ENCODE data around the gene MRPS11.
"Not testable (repeated sequence)": the region's sequence is repeated elsewhere in the genome, so short reads cannot be mapped to it uniquely, and the experiment has no call there.

The MRPS11 gene

DNA sequence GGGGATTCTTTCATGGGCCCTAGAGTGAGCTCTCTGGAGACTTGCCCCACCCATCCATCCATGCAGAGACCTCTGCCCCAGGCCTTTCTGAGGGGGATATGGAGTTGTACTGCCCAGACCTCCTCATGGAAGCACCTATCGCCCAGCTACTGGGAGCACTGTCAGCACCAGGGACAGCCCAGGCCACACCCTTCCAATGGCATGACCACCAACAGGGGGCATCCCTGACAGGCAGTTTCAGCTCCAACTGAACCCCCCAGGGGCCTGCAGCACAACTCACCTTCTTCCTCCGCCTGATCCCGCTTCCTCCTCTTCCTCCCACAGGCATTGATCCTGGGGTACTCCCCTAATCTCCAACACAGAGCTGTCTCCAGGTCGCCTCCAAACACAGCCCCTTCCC, 21.8 kb downstream of the MRPS11 start:
- no peak for DNase-seq (ENCODE audit: low read depth in 3 of 3, low spot score in 1 of 3)

DNA sequence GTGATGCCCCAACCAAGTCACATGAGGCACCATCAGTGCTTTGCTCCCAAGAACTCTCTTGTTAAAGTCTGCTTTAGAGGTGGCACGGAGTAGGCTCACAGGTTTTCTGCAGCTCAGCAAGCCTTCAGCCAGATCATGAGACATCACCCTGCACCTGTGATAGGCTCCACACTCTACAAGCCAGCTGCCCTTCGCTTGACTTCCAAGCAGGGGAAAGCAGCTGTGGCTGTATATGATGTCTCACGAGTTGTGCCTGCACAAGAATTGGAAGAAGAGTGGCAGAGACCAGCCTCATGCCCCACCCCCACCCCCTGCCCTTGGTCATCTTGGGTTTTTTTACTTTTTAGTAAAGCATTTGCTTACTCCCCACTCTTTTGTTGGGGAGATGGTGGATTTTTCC, 22.5 kb downstream of the MRPS11 start:
- no peak for DNase-seq (ENCODE audit: low read depth in 3 of 3, low spot score in 1 of 3)

DNA sequence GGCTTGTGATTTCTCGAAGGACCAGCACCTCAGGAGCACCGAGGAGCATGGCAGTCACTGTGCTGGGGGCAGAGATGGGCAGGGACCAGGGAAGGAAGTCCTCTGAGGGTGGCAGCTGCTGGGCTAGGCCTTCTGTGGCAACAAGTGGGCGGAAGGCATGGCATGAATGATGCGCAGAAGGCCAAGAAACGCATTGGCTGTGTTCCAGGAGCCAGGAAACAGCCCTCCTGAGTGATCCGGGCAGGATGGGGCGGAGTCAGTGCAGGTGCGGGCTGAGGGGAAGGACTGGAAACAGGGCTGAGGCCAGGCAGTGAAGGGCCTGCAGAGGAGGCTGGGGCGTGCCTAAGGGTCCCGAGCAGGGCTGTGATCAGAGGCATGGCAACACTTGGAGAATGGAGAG, 23.6 kb downstream of the MRPS11 start:
- no peak for DNase-seq (ENCODE audit: low read depth in 3 of 3, low spot score in 1 of 3)

DNA sequence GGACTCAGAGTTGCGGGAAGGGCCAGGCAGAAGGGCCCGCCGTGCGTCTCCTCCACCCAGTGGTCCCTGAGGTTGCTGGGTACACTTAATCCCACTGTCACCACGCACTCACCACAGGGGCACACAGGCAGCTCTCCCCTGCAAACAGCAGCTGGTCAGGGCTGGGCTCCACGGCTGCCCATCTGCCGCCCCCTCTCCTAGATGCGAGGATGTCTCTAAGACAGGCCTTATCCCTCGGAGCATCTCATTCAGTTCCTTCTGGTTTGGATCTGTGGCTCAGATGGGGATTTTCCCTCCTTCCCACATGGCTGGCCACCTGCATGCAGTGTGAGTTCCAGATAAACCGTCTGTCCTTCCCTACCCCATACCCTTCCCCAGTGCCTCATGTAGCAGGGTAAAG, 26.3 kb downstream of the MRPS11 start:
- DNase-seq (ENCODE audit: low read depth in 3 of 3, low spot score in 1 of 3) = no peak

DNA sequence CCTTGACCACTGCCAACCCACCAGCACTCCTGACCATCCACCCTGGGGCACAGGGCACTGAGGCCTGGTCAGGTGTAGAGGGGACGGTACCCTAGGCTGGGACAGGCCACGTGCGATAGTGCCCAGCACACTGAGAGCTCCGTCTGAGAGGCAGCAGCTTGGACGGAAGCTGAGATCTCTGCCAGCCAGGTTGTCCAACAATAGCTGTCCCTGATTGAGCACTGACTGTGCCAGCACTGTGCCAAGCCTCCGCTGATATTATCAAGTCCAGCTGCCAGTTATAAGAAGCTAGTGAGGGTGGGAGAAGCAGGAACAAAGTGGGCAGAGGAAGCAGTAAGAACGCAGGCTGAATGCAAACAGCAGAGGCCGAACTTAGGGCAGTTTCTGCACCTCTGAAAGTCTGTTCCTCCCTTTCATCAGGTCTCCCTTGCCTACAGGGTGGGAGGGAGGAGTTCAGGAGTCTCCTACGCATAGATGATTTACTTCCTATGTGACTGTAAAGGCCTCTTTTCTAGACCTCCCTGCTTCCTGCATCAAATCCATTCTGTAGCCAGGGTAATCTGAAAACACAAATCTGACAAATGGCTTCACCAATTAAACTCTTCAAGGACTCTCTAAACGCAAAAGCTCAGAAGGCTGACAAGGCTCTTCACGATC, 29.7 kb downstream of the MRPS11 start:
- DNase-seq (ENCODE audit: low read depth in 3 of 3, low spot score in 1 of 3) = no peak

DNA sequence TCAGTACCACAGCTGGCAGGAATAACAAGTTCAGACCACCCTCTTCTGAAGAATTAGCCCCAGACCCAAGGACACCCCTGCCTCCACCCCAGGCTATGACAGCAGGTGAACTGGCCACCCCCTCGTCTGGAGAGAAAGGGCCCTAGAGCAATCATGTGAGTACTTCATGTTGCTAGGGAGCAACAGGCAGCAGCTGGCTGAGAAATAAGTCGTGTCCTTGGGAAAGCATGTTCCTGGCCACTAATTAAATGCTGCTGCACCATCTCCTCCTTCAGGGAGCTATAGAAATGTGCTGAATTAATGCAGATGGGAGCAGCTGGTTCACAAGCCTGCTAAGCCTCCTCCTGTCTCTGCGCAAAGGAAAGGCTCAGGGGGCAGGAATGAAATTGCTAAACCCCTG, 31.5 kb downstream of the MRPS11 start:
- DNase-seq (ENCODE audit: low read depth in 3 of 3, low spot score in 1 of 3) = no peak

DNA sequence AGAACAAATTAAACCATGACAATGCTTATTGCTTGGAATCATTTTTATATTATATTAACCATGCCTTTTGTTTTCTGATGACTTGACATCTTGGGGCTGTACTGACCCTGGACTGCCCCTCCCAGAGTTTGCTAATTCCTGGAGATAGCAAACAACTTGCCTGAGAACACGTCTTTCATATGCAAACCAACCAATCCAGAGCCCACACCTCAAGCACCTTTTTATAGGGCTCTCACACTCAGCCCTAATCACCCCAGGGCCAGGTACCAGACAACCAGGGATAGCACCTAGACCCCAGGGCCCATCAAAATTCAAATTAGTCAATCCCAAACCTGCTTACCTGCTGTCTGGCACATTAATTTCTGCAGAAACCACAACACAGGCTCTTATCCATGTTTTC, 36.9 kb downstream of the MRPS11 start:
- no peak for DNase-seq (ENCODE audit: low read depth in 3 of 3, low spot score in 1 of 3)

DNA sequence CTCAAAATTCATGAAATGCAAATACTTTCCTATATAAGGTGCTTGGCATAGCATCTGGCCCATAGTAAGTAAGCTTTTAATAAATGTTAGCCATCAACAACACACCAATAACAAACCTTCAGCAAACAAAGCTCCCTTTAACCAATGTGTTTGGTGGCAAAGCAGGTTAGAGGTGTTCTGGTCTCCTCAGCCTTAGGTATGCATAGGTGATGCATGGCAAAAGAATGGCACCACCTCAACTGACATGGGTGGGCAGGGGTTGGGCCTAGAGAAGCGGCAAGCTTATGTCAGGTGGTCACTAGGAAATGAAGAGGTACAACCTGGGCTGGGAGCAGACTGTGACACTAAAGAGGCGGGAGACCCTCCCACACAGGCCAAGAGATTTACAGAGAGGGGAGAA, 38.2 kb downstream of the MRPS11 start:
- DNase-seq (ENCODE audit: low read depth in 3 of 3, low spot score in 1 of 3) = no peak

DNA sequence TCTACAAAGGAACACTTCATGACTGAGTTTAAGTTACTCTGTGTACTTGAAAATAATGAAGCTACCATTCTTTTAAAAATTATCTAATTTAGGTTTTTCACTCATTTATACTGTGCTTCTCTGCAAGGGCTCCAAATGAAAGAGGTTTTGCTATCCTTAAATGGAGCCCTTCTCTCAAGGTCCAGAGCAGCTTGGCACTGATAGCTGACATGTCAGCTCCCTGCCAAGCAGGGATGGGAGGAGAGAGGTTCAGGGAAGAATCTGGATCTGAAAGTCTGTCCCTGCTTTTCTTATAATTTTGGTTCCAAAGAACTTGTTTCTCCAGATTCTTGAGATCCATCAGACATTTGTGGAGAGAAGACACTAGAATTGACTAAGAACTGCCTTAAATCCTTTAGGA, 39.1 kb downstream of the MRPS11 start:
- DNase-seq (ENCODE audit: low read depth in 3 of 3, low spot score in 1 of 3) = no peak

DNA sequence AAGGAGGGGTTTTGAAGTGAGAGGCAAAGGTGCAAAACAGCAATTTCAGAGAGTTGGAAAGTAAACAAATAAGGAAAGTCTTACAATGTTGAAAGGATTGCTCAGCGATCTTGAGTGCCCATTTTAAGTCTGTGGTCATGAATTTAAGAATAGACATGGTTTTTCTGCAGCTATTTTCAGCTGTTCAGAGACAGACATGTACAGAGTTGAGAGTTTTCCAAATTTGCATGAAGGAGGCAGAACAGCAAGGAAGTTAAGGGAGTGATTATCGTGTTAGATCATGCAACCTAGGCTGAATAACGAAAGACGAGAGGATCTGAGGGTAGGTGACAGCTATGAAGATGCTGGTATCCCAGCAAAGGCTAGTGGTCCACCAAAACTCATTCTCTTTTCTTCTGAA, 41.8 kb downstream of the MRPS11 start:
- no peak for DNase-seq (ENCODE audit: low read depth in 3 of 3, low spot score in 1 of 3)

DNA sequence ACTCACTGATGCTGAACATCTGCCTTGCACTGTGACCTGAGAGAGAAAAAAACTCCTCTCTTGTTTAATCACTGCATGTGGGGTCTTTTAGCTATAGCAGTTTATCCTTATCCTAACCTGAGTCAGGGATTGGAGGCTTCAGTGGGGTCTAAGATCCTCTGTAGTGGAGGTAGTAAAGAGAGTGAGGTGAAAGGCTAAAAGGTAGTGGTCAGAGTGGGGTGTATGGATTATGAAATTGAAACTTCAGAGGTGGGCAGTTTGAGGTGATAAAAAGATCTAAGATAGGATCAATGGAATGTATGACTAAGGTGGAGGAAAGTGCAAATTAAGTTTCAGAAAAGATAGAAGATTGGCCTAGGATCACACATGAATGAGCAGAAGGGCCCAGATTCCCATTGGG, 42.5 kb downstream of the MRPS11 start:
- DNase-seq (ENCODE audit: low read depth in 3 of 3, low spot score in 1 of 3) = no peak

DNA sequence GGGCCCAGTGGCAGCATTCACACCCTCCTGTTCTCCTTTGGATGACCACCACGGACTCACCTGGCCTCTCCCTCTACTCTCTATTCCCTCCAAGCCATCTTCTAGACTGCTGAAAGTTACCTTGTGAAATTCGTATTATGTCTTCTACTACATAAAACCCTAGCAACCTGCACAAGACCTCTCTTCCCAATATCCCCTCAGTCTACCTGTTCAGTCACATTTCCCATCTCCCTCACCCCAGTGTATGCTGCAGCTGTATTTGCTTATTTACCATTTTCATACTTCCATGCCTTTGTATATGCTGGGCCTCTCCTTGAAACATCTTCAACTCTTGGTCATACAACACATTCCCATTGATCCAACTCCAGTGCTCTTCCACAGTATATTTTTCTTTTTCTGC, 43.7 kb downstream of the MRPS11 start:
- no peak for DNase-seq (ENCODE audit: low read depth in 3 of 3, low spot score in 1 of 3)

DNA sequence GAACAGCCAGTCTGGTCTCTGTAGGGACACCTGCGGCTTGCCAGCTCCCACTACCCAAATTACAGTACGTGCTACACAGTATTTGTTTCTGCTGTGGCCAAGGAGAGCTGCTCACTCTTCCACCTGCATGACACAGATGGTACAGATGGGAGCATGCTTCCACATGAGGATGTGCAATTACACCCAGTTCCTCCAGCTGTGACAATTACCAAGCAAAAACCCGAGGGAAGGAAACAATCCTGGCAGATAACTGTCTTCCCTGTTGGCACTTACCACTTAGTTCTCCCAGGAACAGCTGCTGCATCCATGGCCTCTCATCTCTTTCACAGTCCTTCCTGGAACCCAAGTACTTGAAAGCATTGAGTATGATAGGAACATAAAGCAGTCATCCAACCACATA, 44.6 kb downstream of the MRPS11 start:
- no peak for DNase-seq (ENCODE audit: low read depth in 3 of 3, low spot score in 1 of 3)

DNA sequence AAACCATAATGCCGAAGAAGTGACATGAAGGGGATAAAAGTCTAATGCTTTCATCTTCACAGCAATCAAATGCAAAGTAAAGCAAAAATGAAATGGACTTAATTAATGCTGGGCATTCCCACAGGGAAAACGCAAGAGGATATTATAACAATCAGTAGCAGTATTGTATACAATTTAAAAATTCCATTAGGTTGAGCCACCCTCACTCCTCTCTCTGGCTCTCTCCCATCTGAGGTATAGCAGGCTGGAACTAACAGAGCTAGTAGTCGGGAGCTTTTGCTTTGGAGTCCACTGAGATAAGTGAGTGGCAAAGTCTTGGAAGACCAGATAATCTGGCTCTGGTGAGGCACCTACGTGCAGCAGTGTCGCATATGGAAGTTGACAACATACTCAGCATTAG, 45.1 kb downstream of the MRPS11 start:
- no peak for DNase-seq (ENCODE audit: low read depth in 3 of 3, low spot score in 1 of 3)

DNA sequence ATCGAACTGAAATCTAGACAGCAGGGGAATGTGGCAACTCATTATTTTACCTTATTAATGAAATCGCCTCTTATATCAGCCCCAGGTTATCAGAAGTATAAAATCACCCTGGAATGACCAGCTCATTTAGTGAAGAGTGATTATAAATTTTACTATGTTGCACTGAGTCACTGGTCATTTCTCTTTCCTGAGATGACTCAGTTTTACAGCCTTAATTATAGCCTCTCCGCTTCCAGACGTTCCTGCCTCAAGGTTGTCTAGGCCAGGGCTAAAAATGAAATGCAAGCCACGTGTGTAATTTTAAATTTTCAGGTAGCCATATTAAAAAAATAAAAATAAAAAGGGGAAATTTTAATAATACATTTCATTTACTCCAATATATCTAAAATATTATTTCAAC, 45.7 kb downstream of the MRPS11 start:
- DNase-seq (ENCODE audit: low read depth in 3 of 3, low spot score in 1 of 3) = no peak

DNA sequence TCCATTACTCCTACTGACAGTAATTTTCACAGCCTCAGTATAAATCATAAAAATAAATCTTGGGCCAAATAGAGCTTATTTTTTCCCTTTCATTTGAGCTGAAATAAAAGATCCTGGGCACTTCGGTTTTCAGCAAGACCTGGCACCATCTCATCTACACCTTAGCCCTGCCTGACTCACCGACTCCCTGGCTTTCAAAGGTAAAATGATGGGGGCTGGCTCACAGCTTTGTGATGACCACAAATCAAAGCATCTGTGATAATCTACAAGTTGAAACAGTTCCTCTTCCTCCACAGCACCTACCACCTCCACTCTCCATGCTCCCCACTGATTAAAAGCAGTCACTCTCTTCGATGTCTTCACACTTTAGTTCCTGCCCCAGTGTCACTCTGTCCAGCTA, 51.4 kb downstream of the MRPS11 start:
- no peak for DNase-seq (ENCODE audit: low read depth in 3 of 3, low spot score in 1 of 3)

DNA sequence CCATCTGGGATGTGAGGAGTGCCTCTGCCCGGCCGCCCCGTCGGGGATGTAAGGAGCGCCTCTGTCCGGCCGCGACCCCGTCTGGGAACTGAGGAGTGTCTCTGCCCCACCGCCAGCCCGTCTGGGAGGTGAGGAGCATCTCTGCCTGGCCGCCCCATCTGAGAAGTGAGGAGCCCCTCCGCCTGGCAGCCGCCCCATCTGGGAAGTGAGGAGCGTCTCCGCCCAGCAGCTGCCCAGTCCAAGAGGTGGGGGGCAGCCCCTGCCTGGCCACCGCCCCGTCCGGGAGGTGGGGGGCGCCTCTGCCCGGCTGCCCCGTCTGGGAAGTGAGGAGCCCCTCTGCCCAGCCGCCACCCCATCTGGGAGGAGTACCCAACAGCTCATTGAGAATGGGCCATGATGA, 56.6 kb downstream of the MRPS11 start:
- DNase-seq (ENCODE audit: low read depth in 3 of 3, low spot score in 1 of 3) = not testable (repeated sequence)

DNA sequence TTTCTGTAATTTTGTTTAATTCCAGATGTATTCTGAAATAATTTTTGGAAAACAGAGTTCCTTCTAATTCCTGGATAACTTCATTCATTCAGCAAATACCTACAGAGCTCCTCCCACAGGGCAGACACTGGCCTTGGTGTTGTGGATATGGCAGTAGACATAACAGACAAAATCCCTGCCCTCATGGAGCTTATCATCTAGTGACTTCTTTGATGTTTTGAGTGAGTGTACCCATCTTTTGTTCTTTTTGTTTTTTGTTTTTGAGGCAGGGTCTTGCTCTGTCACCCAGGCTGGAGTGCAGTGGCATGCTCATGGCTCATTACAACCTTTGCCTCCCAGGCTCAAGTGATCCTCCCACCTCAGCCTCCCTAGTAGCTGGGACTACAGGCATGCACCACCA, 57.9 kb downstream of the MRPS11 start:
- no peak for DNase-seq (ENCODE audit: low read depth in 3 of 3, low spot score in 1 of 3)

DNA sequence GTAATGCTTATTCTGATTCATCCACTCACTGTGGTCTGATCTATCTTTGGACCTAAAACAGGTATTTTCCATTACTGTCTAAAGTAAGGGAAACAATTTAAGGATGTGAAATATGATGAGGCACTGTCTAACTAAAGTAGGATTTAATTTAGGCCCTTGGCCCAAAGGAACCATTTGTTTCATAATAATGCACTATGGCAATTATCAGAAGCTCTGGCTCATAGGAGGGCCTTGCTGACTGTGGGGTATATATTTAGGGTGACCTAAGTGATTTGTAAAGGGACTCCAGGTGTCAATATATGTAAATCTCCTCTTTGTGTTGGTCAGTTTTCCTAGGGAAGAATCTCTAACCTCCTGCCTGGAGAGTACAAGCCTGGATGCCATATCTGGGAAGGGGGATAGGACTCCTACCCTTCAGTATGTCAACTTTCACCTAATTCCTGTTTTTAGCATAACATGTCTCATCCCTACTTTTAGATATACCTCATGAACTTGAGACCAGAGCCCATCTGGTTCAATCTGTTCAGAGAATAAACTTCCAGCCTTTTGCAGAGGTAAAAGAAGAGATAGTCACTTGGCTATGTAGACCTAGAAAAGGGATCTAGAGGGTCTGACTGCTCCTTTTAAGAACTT, 58.9 kb downstream of the MRPS11 start:
- DNase-seq (ENCODE audit: low read depth in 3 of 3, low spot score in 1 of 3) = no peak

DNA sequence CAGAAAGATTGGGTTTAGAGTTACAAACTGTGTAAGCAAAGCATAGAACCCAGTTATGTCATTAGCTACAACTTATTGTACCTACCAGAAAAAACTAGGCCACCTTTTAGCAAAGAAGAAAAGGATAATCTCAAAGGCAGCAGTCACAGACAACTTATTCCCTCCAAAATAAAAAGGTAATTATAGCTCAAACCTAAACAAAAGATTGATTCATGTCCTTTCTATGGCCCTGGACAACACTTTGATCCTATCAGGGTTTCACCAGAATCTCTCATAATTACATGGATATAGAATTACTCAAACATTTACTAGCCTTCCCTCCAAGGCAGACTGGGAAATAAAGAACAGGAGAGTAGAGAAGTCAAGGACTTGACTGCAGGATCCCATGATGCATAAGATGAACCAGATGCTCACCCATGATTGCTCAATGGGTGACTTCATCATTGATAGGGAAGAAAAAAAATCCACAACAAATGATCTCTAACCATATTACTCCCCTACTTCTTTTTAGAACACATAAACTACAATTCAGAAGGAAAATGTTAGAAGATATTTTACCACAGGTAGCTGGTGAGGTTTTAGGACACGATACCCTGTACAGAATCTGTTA, 61.6 kb downstream of the MRPS11 start:
- DNase-seq (ENCODE audit: low read depth in 3 of 3, low spot score in 1 of 3) = no peak
